Dermis microvascular lymphatic vessel endothelial cell (primary cell): ENCODE data around the gene PHF14. TPM values are rescaled to one million over a fixed set of nuclear protein-coding genes. Genes with fewer than 3 reads are reported as not detected.
"Not testable (repeated sequence)": the region's sequence is repeated elsewhere in the genome, so short reads cannot be mapped to it uniquely, and the experiment has no call there.

ENCODE experiments used
- DNase-seq, 2 donors: peaks; one replicate each; pipeline versions ENCODE4 v3.0.0 to v3.0.0-alpha.2; 2010; ENCODE audit warnings: low read depth in 2 of 2
- total RNA-seq: library from RNA; depleted of rRNA; stranded (reverse); fragments of >200 nt; gene quantifications from 2 replicates; pipeline ENCODE4 v1.2.1, GENCODE V29; 2014

Gene PHF14
- 22.6 and 24.3 TPM in 2 replicates for total RNA-seq

- peak; percentile 93 to 96 for DNase-seq
Observed at GRCh38 chr7:10973061-10973941, at the start of gene PHF14. TSS of gene PHF14 (plus strand) at chr7:10973872. CDS start at chr7:10974324, 452 bp downstream.

GRCh38 chr7:10924370-10924769 is 49.3 kb upstream of the PHF14 start:
- no peak for DNase-seq

GRCh38 chr7:10928203-10928602 is 45.5 kb upstream of the PHF14 start:
- DNase-seq, result not testable (repeated sequence)

- DNase-seq, result no peak
Observed at GRCh38 chr7:10930551-10930950, 43.1 kb upstream of the PHF14 start.

GRCh38 chr7:10931161-10931560 is 42.5 kb upstream of the PHF14 start:
- no peak for DNase-seq

DNA sequence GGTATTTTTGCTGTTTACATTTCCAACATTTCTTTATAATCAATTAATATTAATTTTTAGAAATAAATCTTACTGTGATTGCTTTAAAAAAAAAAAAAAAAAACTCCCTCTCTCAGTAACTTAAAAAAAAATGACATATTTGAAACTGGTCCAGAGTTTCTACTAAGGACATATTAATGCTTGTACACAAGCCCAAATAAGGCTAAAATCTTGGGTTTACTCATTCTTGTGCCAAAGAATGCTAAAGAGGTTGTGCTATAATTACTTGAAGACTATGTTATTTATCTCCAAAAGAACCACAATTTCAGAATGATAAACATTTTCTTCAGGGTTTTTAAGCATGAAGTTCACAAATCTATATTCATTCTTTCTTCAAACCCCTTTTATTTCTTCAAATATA is 39.4 kb upstream of the PHF14 start:
- no peak for DNase-seq

GRCh38 chr7:10939237-10939910 is 34.3 kb upstream of the PHF14 start:
- no peak for DNase-seq

GRCh38 chr7:10939911-10940703 is 33.6 kb upstream of the PHF14 start:
- peak; percentile 86 to 95 for DNase-seq

DNA sequence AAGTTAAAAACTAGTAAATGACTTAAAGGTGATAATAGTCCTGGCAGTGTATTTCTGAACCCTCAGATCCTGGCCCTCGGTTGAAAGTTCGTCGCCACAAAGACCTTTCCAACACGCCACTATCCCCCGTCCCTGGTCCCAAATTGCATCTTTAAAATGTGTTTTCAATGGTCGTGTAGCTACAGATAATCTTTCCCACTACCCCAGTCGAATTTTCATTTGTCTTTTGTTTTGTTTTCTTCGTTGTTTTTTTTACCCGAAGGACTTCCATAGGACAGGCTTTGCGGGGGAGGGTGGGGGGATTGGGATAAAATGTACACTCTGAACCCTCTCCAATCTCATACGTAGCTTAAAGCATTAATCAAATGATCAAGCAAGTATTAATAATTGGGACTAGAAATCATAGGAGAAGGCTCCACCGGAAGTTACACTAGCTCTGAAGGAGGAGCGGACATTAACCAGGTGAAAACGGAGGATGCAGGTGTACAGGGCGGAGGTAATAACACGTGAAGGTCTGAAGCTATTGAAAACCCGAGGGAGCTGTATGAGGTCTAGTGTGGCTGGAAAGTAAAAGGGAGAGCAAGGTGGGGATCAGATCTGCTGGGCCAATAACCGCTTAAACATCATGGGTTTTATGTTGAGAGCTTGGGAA is 32.8 kb upstream of the PHF14 start:
- DNase-seq, result no peak

DNA sequence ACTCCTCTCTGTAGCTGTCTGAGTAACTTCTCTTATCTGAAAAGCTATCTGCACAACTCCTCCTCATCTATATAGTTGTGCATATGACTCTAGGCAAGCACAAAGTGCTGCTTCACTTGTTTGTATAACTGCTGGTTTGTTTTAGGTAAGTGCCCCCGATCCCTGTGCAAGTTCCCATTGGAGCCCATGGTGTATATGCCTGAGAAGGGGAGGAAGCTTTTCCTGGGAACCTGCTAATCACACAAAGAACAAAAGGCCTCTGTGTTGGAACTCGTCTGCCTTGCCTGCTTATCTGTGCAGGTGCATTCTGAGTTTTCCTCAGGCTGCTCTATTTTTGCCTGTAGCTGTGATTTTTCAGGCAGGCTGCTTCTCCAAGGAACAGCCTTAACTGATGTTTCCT is 23.2 kb upstream of the PHF14 start:
- DNase-seq, result no peak

- DNase-seq, result not testable (repeated sequence)
Observed at GRCh38 chr7:10950974-10951578, 22.6 kb upstream of the PHF14 start.

- no peak for DNase-seq
Observed at GRCh38 chr7:10952588-10952987, 21.1 kb upstream of the PHF14 start.

- not testable (repeated sequence) for DNase-seq
Observed at GRCh38 chr7:10953078-10953750, 20.5 kb upstream of the PHF14 start.

DNA sequence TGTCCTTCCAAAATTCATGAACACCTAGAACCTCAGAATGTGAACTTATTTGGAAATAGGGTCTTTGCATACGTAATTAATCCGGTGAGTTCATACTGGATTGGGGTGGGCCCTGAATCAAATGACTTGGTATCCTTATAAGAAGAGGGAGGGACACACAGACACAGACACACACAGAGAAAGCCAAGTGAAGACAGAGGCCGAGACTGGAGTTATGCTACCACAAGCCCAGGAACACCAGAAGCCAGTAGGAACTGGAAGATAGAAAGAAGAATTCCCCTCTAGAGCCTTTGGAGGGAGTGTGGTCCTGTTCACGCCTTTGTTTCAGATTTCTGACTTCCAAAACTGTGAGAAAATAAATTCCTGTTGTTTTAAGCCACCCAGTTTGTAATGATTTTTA is 17.1 kb upstream of the PHF14 start:
- DNase-seq, result no peak

DNA sequence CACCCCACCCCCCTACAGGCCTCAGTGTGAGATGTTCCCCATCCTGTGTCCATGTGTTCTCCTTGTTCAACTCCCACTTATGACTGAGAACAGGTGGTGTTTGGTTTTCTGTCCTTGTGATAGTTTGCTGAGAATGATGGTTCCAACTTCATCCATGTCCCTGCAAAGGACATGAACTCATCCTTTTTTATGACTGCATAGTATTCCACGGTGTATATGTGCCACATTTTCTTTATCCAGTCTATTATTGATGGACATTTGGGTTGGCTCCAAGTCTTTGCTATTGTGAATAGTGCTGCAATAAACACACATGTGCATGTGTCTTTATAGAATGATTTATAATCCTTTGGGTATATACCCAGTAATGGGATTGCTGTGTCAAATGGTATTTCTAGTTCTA is 13.4 kb upstream of the PHF14 start:
- not testable (repeated sequence) for DNase-seq

GRCh38 chr7:10965016-10965415 is 8.7 kb upstream of the PHF14 start:
- not testable (repeated sequence) for DNase-seq

DNA sequence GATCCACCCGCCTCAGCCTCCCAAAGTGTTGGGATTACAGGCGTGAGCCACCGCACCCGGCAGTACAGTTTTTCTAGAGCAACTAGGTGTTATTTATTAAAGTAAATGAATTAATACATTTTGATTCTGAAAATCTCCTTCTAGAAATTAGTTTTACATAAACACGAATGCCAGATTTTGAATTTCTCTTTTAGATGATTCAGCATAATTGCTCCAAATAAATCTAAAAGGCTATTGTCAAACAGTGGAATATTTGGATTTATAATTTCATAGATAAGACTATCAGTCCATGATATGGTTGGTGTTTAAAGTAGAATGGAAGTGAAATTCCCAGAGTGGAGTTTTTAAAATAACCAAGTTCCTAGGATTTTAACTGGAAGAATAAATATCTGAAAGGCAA is 1.5 kb upstream of the PHF14 start:
- no peak for DNase-seq

- DNase-seq, result peak in 1 of 2 donors; percentile 45
Observed at GRCh38 chr7:10973942-10974911, 555 bp downstream of the PHF14 start.

DNA sequence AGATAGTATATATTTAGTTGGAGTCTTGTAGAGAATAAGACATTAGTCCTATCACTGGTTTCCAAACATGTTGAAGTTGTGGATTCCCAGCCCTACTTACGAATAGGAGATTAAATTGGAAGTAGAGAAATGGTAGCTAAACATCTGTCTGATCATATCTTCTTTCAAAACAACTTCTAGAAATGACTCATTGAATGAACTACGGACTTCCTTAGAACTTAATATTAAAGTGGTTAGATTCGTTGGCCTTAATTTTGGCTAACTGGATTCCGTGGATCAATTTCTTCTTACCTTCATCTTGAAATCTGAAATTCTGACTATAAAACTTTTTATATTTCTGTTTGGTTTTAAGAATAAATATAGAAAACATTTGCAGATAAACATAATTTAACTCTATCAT is 3.4 kb downstream of the PHF14 start:
- DNase-seq, result no peak
